HEK293 (cell line): Measurements from ENCODE around the gene BEST1.

Source experiments
- CTCF ChIA-PET: fragments of 350-600 bp; formaldehyde crosslinking; extraction: SDS; loops from one replicate; lab custom pipeline; 2021; ENCODE audit warnings: antibody characterized with exemption; lab: Yijun Ruan, JAX
- POLR2A ChIA-PET: fragments of 300-600 bp; formaldehyde crosslinking; extraction: SDS; loops from one replicate; lab custom pipeline; 2020; ENCODE audit warnings: antibody characterized with exemption, inconsistent platforms; lab: Yijun Ruan, JAX
- H3K27ac ChIP-seq: fragments of 200-500 bp; sonication (Bioruptor generic); 2 replicates; pipeline ENCODE4 v1.5.1; 2014; ENCODE audit warnings: low read depth, low read length, control low read depth, inconsistent platforms; ENCODE audit errors: extremely low read depth
- H3K36me3 ChIP-seq, 2 experiments: fragments of 200-500 bp in 1 of 2; sonication (Bioruptor generic) in 1 of 2; 1 replicate in 1 of 2; 2 replicates in 1 of 2; pipeline ENCODE4 v1.5.1; 2014 to 2017; ENCODE audit warnings: inconsistent platforms in 2 of 2, low read length in 2 of 2; ENCODE audit not compliant: control insufficient read depth in 2 of 2, insufficient read depth in 1 of 2
- H3K4me1 ChIP-seq: fragments of 200-500 bp; sonication (Bioruptor generic); 2 replicates; pipeline ENCODE4 v1.5.1; 2014; ENCODE audit warnings: mild to moderate bottlenecking, low read length, inconsistent platforms; ENCODE audit not compliant: control insufficient read depth, insufficient read depth
- H3K4me3 ChIP-seq: 2 replicates; pipeline ENCODE4 v1.5.1; 2011; ENCODE audit warnings: low read depth, mild to moderate bottlenecking, control low read depth, low read length, moderate library complexity
- H3K9me3 ChIP-seq: fragments of 200-500 bp; sonication (Bioruptor generic); 2 replicates; pipeline ENCODE4 v1.5.1; 2014; ENCODE audit warnings: low read depth, low read length, inconsistent platforms; ENCODE audit not compliant: control insufficient read depth, insufficient read depth
- HOXC10 ChIP-seq: sonication (generic); formaldehyde crosslinking; IDR thresholded peaks from 2 replicates; pipeline ENCODE4 v1.8.1; 2023; ENCODE audit warnings: mild to moderate bottlenecking, missing genetic modification reagents
- KLF9 ChIP-seq: fragments of 450-650 bp; formaldehyde crosslinking; IDR thresholded peaks from 2 replicates; pipeline ENCODE4 v1.5.1; 2016; ENCODE audit warnings: missing biosample characterization, missing genetic modification characterization, low read depth
- PRDM1 ChIP-seq: fragments of 450-650 bp; formaldehyde crosslinking; IDR thresholded peaks from 2 replicates; pipeline ENCODE4; 2016; ENCODE audit warnings: missing biosample characterization, missing genetic modification characterization
- RBAK ChIP-seq: fragments of 450-650 bp; formaldehyde crosslinking; IDR thresholded peaks from 2 replicates; pipeline ENCODE4 v1.5.1; 2016; ENCODE audit warnings: missing biosample characterization, missing genetic modification characterization
- SALL2 ChIP-seq: fragments of 450-650 bp; formaldehyde crosslinking; IDR thresholded peaks from 2 replicates; pipeline ENCODE4 v1.5.0; 2017; ENCODE audit warnings: missing biosample characterization, mild to moderate bottlenecking, missing genetic modification characterization, borderline replicate concordance
- SCRT1 ChIP-seq: fragments of 450-650 bp; formaldehyde crosslinking; IDR thresholded peaks from 2 replicates; pipeline ENCODE4 v1.5.1; 2016; ENCODE audit warnings: missing biosample characterization, missing genetic modification characterization, borderline replicate concordance
- SCRT2 ChIP-seq: fragments of 450-650 bp; formaldehyde crosslinking; IDR thresholded peaks from 2 replicates; pipeline ENCODE4 v1.5.1; 2016; ENCODE audit warnings: missing biosample characterization, missing genetic modification characterization
- WT1 ChIP-seq: fragments of 450-650 bp; formaldehyde crosslinking; IDR thresholded peaks from 2 replicates; pipeline ENCODE4 v1.5.1; 2016; ENCODE audit warnings: missing biosample characterization, missing genetic modification characterization
- ZNF10 ChIP-seq: fragments of 450-650 bp; formaldehyde crosslinking; IDR thresholded peaks from 2 replicates; pipeline ENCODE4 v1.5.1; 2017; ENCODE audit warnings: missing biosample characterization, missing genetic modification characterization
- ZNF132 ChIP-seq: fragments of 450-650 bp; formaldehyde crosslinking; IDR thresholded peaks from 2 replicates; pipeline ENCODE4 v1.5.1; 2017; ENCODE audit warnings: missing biosample characterization, missing genetic modification characterization, borderline replicate concordance
- ZNF133 ChIP-seq: fragments of 450-650 bp; formaldehyde crosslinking; IDR thresholded peaks from 2 replicates; pipeline ENCODE4 v1.5.1; 2016; ENCODE audit warnings: missing biosample characterization, missing genetic modification characterization
- ZNF138 ChIP-seq: fragments of 450-650 bp; formaldehyde crosslinking; IDR thresholded peaks from 2 replicates; pipeline ENCODE4 v1.5.1; 2016; ENCODE audit warnings: missing biosample characterization, missing genetic modification characterization, borderline replicate concordance
- ZNF16 ChIP-seq: fragments of 450-650 bp; formaldehyde crosslinking; IDR thresholded peaks from 2 replicates; pipeline ENCODE4 v1.5.1; 2016; ENCODE audit warnings: low read depth, missing biosample characterization, missing genetic modification characterization
- ZNF175 ChIP-seq: fragments of 450-650 bp; formaldehyde crosslinking; IDR thresholded peaks from 2 replicates; pipeline ENCODE4 v1.5.1; 2016; ENCODE audit warnings: missing biosample characterization, missing genetic modification characterization
- ZNF19 ChIP-seq: fragments of 450-650 bp; formaldehyde crosslinking; IDR thresholded peaks from 2 replicates; pipeline ENCODE4; 2016; ENCODE audit warnings: missing biosample characterization, missing genetic modification characterization, low read depth
- ZNF223 ChIP-seq: fragments of 450-650 bp; formaldehyde crosslinking; IDR thresholded peaks from 2 replicates; pipeline ENCODE4 v1.5.1; 2016; ENCODE audit warnings: missing biosample characterization, missing genetic modification characterization
- ZNF24 ChIP-seq: fragments of 450-650 bp; formaldehyde crosslinking; IDR thresholded peaks from 2 replicates; pipeline ENCODE4 v1.5.1; 2016; ENCODE audit warnings: missing biosample characterization, missing genetic modification characterization
- ZNF530 ChIP-seq: fragments of 450-650 bp; formaldehyde crosslinking; IDR thresholded peaks from 2 replicates; pipeline ENCODE4 v1.5.1; 2016; ENCODE audit warnings: low read depth, missing biosample characterization, missing genetic modification characterization
- ZNF654 ChIP-seq: fragments of 450-650 bp; formaldehyde crosslinking; IDR thresholded peaks from 2 replicates; pipeline ENCODE4 v1.5.1; 2016; ENCODE audit warnings: low read depth, missing biosample characterization, missing genetic modification characterization
- ZNF707 ChIP-seq: fragments of 450-650 bp; formaldehyde crosslinking; IDR thresholded peaks from 2 replicates; pipeline ENCODE4 v1.5.1; 2016; ENCODE audit warnings: missing biosample characterization, missing genetic modification characterization
- ZNF768 ChIP-seq: fragments of 450-650 bp; formaldehyde crosslinking; IDR thresholded peaks from 2 replicates; pipeline ENCODE4 v1.5.1; 2018; ENCODE audit warnings: missing biosample characterization, mild to moderate bottlenecking, missing genetic modification characterization
- ZNF776 ChIP-seq: fragments of 450-650 bp; formaldehyde crosslinking; IDR thresholded peaks from 2 replicates; pipeline ENCODE4 v1.5.0; 2017; ENCODE audit warnings: missing biosample characterization, missing genetic modification characterization, borderline replicate concordance
- TF ChIP-seq, protein P1 (sequence below): fragments of 450-650 bp; formaldehyde crosslinking; IDR thresholded peaks from 2 replicates; pipeline ENCODE4 v1.5.1; 2016; ENCODE audit warnings: missing biosample characterization, missing genetic modification characterization
- TF ChIP-seq, protein P2 (sequence below): fragments of 450-650 bp; IDR thresholded peaks from 2 replicates; pipeline ENCODE4 v1.5.1; 2018; ENCODE audit warnings: missing biosample characterization, missing genetic modification characterization
- TF ChIP-seq, protein P3 (sequence below): fragments of 450-650 bp; formaldehyde crosslinking; IDR thresholded peaks from 2 replicates; pipeline ENCODE4 v1.5.1; 2016; ENCODE audit warnings: missing biosample characterization, missing genetic modification characterization
- TF ChIP-seq, protein P4 (sequence below): fragments of 450-650 bp; formaldehyde crosslinking; IDR thresholded peaks from 2 replicates; pipeline ENCODE4 v1.5.1; 2016; ENCODE audit warnings: missing biosample characterization, missing genetic modification characterization

The BEST1 gene

DNA sequence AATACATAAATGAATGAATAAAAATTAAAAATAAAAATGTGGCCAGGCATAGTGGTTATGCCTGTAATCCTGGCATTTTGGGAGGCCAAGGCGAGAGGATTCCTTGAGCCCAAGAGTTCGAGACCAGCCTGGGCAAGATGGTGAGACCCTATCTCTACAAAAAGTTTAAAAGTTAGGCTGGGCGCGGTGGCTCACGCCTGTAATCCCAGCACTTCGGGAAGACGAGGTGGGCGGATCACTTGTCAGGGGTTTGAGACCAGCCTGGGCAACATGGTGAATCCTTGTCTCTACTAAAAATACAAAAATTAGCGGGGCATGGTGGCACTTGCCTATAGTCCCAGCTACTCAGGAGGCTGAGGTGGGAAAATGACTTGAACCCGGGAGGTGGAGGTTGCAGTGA is 9.7 kb upstream of the BEST1 start (continued):
- TF ChIP-seq, protein P1, sequence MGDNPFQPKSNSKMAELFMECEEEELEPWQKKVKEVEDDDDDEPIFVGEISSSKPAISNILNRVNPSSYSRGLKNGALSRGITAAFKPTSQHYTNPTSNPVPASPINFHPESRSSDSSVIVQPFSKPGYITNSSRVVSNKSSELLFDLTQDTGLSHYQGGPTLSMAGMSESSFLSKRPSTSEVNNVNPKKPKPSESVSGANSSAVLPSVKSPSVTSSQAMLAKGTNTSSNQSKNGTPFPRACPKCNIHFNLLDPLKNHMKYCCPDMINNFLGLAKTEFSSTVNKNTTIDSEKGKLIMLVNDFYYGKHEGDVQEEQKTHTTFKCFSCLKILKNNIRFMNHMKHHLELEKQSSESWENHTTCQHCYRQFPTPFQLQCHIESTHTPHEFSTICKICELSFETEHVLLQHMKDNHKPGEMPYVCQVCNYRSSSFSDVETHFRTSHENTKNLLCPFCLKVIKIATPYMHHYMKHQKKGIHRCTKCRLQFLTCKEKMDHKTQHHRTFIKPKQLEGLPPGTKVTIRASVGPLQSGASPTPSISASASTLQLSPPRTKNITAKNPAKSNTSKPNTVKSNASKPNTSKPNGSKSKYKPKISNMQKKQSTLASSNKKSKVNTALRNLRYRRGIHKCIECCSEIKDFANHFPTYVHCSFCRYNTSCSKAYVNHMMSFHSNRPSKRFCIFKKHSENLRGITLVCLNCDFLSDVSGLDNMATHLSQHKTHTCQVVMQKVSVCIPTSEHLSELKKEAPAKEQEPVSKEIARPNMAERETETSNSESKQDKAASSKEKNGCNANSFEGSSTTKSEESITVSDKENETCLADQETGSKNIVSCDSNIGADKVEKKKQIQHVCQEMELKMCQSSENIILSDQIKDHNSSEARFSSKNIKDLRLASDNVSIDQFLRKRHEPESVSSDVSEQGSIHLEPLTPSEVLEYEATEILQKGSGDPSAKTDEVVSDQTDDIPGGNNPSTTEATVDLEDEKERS (tag by site-specific recombination), result no peak
- no peak for TF ChIP-seq ZNF223 (tag by site-specific recombination)
- TF ChIP-seq ZNF133 (tag by site-specific recombination), result no peak
- no peak for TF ChIP-seq ZNF654 (tag by site-specific recombination)
- TF ChIP-seq, protein P2, sequence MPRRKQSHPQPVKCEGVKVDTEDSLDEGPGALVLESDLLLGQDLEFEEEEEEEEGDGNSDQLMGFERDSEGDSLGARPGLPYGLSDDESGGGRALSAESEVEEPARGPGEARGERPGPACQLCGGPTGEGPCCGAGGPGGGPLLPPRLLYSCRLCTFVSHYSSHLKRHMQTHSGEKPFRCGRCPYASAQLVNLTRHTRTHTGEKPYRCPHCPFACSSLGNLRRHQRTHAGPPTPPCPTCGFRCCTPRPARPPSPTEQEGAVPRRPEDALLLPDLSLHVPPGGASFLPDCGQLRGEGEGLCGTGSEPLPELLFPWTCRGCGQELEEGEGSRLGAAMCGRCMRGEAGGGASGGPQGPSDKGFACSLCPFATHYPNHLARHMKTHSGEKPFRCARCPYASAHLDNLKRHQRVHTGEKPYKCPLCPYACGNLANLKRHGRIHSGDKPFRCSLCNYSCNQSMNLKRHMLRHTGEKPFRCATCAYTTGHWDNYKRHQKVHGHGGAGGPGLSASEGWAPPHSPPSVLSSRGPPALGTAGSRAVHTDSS (tag by site-specific recombination), result no peak
- no peak for TF ChIP-seq ZNF16 (tag by site-specific recombination)
- no peak for TF ChIP-seq ZNF175 (tag by site-specific recombination)
- TF ChIP-seq PRDM1, result no peak
- no peak for TF ChIP-seq SCRT2 (tag by site-specific recombination)
- no peak for TF ChIP-seq WT1 (tag by site-specific recombination)

DNA sequence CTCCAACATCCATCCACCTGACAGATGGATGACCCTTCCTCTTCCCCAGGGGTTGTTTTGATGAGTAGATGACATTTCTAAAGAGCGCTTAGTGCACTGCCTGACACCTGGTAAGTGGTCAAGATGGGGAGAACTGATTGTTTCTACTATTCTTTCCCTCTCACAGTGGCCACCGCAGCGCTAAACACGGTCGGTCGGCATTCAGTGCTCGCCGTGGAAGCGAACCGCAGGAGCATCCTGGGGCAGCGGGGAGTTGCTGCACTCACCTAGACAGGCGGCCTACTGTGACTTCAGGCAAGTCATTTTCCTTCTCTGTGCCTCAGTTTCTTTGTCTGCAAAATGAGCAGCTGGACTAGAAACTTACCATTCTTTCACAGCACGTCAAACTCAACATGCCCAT is 5.0 kb upstream of the BEST1 start:
- H3K4me1 ChIP-seq, result peaks cover 3% of the 10 kb centered on the region; the same call in 1 of the 2 replicates
- H3K36me3 ChIP-seq, result no peaks in the 10 kb centered on the region
- H3K9me3 ChIP-seq, result no peaks in the 10 kb centered on the region
- POLR2A ChIA-PET, result no interaction called here
- TF ChIP-seq SCRT1 (tag by site-specific recombination), result no peak
- no peak for TF ChIP-seq KLF9 (tag by site-specific recombination)
- no peak for TF ChIP-seq ZNF24 (tag by site-specific recombination)
- TF ChIP-seq RBAK (tag by site-specific recombination), result no peak
- TF ChIP-seq HOXC10, result no peak
- TF ChIP-seq, protein P3, sequence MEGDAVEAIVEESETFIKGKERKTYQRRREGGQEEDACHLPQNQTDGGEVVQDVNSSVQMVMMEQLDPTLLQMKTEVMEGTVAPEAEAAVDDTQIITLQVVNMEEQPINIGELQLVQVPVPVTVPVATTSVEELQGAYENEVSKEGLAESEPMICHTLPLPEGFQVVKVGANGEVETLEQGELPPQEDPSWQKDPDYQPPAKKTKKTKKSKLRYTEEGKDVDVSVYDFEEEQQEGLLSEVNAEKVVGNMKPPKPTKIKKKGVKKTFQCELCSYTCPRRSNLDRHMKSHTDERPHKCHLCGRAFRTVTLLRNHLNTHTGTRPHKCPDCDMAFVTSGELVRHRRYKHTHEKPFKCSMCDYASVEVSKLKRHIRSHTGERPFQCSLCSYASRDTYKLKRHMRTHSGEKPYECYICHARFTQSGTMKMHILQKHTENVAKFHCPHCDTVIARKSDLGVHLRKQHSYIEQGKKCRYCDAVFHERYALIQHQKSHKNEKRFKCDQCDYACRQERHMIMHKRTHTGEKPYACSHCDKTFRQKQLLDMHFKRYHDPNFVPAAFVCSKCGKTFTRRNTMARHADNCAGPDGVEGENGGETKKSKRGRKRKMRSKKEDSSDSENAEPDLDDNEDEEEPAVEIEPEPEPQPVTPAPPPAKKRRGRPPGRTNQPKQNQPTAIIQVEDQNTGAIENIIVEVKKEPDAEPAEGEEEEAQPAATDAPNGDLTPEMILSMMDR (tag by site-specific recombination), result no peak
- TF ChIP-seq ZNF175 (tag by site-specific recombination), result no peak
- no peak for TF ChIP-seq SALL2 (tag by site-specific recombination)
- TF ChIP-seq ZNF776, result no peak
- no peak for TF ChIP-seq ZNF707
- no peak for TF ChIP-seq ZNF530
- no peak for TF ChIP-seq ZNF768 (tag by site-specific recombination)
- TF ChIP-seq, protein P4, sequence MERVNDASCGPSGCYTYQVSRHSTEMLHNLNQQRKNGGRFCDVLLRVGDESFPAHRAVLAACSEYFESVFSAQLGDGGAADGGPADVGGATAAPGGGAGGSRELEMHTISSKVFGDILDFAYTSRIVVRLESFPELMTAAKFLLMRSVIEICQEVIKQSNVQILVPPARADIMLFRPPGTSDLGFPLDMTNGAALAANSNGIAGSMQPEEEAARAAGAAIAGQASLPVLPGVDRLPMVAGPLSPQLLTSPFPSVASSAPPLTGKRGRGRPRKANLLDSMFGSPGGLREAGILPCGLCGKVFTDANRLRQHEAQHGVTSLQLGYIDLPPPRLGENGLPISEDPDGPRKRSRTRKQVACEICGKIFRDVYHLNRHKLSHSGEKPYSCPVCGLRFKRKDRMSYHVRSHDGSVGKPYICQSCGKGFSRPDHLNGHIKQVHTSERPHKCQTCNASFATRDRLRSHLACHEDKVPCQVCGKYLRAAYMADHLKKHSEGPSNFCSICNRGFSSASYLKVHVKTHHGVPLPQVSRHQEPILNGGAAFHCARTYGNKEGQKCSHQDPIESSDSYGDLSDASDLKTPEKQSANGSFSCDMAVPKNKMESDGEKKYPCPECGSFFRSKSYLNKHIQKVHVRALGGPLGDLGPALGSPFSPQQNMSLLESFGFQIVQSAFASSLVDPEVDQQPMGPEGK, result no peak
- no peak for TF ChIP-seq ZNF138
- TF ChIP-seq ZNF132 (tag by site-specific recombination), result no peak
- no peak for TF ChIP-seq ZNF19
- no peak for TF ChIP-seq ZNF10 (tag by site-specific recombination)
- no peak overlapping the region for H3K4me3 ChIP-seq
- H3K27ac ChIP-seq, result no peak overlapping the region
- CTCF ChIA-PET, result interaction anchor here (0.8 to 7.6 kb wide), 7 partner anchors 31 to 163 kb away, joined by 3 to 329 read pairs (median 12); partner anchors contain the start of gene FADS3
